SK-N-SH (cell line): Measurements from ENCODE around the gene NSRP1.
"Not testable (repeated sequence)": the region's sequence is repeated elsewhere in the genome, so short reads cannot be mapped to it uniquely, and the experiment has no call there.

Experiments used
- EP300 ChIP-seq, 2 experiments: IDR thresholded peaks; 2 replicates each; pipeline versions ENCODE4 v1.4.0 to v1.6.1; 2012; ENCODE audit warnings: borderline replicate concordance in 1 of 2, low read depth in 1 of 2, low read length in 1 of 2
- TCF12 ChIP-seq: IDR thresholded peaks from 2 replicates; pipeline ENCODE4 v1.4.0; 2012
- TF ChIP-seq, protein P1 (sequence below): IDR thresholded peaks from 2 replicates; pipeline ENCODE4 v1.6.1; 2012; ENCODE audit warnings: mild to moderate bottlenecking, low read depth, low read length, moderate library complexity

DNA sequence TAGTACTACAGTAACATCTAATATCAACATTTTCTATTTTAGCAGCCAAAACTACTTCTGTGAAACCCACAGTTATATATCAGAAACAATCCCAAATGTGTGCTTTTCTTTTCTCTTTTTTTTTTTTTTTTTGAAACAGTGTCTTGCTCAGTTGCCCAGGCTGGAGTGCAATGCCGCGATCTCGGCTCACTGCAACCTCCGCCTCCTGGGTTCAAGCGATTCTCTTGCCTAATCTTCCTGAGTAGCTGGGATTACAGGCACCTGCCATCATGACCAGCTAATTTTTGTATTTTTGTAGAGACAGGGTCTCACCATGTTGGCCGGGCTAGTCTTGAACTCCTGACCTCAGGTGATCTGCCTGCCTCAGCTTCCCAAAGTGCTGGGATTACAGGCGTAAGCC is 2.0 kb downstream of the NSRP1 start:
- TF ChIP-seq TCF12; EP300 (IDR thresholded peaks at IDR 0.05; ENCODE audit: borderline replicate concordance in 1 of 2, low read depth in 1 of 2, low read length in 1 of 2): not testable (repeated sequence)
- TF ChIP-seq, protein P1, sequence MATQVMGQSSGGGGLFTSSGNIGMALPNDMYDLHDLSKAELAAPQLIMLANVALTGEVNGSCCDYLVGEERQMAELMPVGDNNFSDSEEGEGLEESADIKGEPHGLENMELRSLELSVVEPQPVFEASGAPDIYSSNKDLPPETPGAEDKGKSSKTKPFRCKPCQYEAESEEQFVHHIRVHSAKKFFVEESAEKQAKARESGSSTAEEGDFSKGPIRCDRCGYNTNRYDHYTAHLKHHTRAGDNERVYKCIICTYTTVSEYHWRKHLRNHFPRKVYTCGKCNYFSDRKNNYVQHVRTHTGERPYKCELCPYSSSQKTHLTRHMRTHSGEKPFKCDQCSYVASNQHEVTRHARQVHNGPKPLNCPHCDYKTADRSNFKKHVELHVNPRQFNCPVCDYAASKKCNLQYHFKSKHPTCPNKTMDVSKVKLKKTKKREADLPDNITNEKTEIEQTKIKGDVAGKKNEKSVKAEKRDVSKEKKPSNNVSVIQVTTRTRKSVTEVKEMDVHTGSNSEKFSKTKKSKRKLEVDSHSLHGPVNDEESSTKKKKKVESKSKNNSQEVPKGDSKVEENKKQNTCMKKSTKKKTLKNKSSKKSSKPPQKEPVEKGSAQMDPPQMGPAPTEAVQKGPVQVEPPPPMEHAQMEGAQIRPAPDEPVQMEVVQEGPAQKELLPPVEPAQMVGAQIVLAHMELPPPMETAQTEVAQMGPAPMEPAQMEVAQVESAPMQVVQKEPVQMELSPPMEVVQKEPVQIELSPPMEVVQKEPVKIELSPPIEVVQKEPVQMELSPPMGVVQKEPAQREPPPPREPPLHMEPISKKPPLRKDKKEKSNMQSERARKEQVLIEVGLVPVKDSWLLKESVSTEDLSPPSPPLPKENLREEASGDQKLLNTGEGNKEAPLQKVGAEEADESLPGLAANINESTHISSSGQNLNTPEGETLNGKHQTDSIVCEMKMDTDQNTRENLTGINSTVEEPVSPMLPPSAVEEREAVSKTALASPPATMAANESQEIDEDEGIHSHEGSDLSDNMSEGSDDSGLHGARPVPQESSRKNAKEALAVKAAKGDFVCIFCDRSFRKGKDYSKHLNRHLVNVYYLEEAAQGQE = not testable (repeated sequence)
